ENCODE data around the gene EPS8.

- TF ChIP-seq POLR2A (IDR thresholded peaks at IDR 0.05) (no peak), CTCF (IDR thresholded peaks at IDR 0.05) (no peak)
Measured at GRCh38 chr12:15769586-15769985, 19.6 kb downstream of the EPS8 start.
